Endothelial cell of umbilical vein (primary cell): ENCODE data around the gene PTP4A1. TPM values are rescaled to one million over a fixed set of nuclear protein-coding genes. Genes with fewer than 3 reads are reported as not detected.

Experiments used
- BruUV-seq: library from RNA; stranded (reverse); fragments of 400-500 nt; replicated peaks from 2 replicates; lab custom pipeline; 2021; lab: Mats Ljungman, UMichigan
- CTCF ChIA-PET: fragments of 300-600, 350-600 bp; sonication (Branson Sonifier 250); formaldehyde crosslinking; loops from one replicate; lab custom pipeline; 2021; ENCODE audit warnings: antibody characterized with exemption, inconsistent platforms; lab: Charles Lee
- POLR2A ChIA-PET: fragments of 300-600, 350-600 bp; sonication (Branson Sonifier 250); formaldehyde crosslinking; loops from one replicate; lab custom pipeline; 2021; ENCODE audit warnings: antibody characterized with exemption, inconsistent platforms; lab: Charles Lee
- DNase-seq: peaks from one replicate; pipeline ENCODE4 v3.0.0-alpha.2; 2011; ENCODE audit warnings: low read depth, low spot score
- FAIRE-seq: peaks from 2 replicates; lab custom pipeline; 2011; peaks lifted over from hg19 to GRCh38; lab: Jason Lieb, UNC
- H2AFZ ChIP-seq: 2 replicates; pipeline ENCODE4 v1.6.0; 2012; ENCODE audit warnings: low read depth, low read length, control low read depth, inconsistent platforms
- H3K27ac ChIP-seq: 2 replicates; pipeline ENCODE4 v1.5.1; 2011; ENCODE audit warnings: low read depth, mild to moderate bottlenecking, control low read depth, low read length, moderate library complexity; ENCODE audit not compliant: insufficient read depth
- H3K27me3 ChIP-seq, 2 experiments: 2 replicates each; pipeline versions ENCODE4 v1.6.0 to v1.6.1; 2011; ENCODE audit warnings: low read length in 2 of 2, mixed read lengths in 1 of 2; ENCODE audit not compliant: control insufficient read depth in 2 of 2, insufficient read depth in 2 of 2
- H3K36me3 ChIP-seq, 2 experiments: 2 replicates in 1 of 2; 3 replicates in 1 of 2; pipeline ENCODE4 v1.5.1; 2011; ENCODE audit warnings: low read length in 2 of 2, mild to moderate bottlenecking in 1 of 2, moderate library complexity in 1 of 2; ENCODE audit not compliant: control insufficient read depth in 2 of 2, insufficient read depth in 2 of 2; ENCODE audit errors: extremely low read depth in 1 of 2
- H3K4me1 ChIP-seq: 3 replicates; pipeline ENCODE4 v1.5.1; 2011; ENCODE audit warnings: mild to moderate bottlenecking, low read length; ENCODE audit not compliant: control insufficient read depth, insufficient read depth; ENCODE audit errors: extremely low read depth
- H3K4me2 ChIP-seq: 2 replicates; pipeline ENCODE4 v1.6.1; 2011; ENCODE audit warnings: low read length, control low read depth, mixed read lengths; ENCODE audit not compliant: insufficient read depth
- H3K4me3 ChIP-seq, 3 experiments: fragments of 200-600 bp in 1 of 3; sonication (generic), shearing (Covaris generic) in 1 of 3; replicated peaks in 1 of 3; 2 replicates each; pipeline ENCODE4 v1.5.1; 2011 to 2016; ENCODE audit warnings: control low read depth in 3 of 3, low read length in 3 of 3, mild to moderate bottlenecking in 2 of 3, inconsistent platforms in 1 of 3, low read depth in 1 of 3, moderate library complexity in 1 of 3; ENCODE audit not compliant: insufficient read depth in 1 of 3
- H3K79me2 ChIP-seq: 2 replicates; pipeline ENCODE4 v1.6.0; 2012; ENCODE audit warnings: low read length, inconsistent platforms; ENCODE audit not compliant: control insufficient read depth, insufficient read depth
- H3K9ac ChIP-seq: replicated peaks from 2 replicates; pipeline ENCODE3; 2011; ENCODE audit warnings: low read length, control low read depth; ENCODE audit not compliant: insufficient read depth; ENCODE audit errors: extremely low read depth
- H3K9me1 ChIP-seq: replicated peaks from 3 replicates; pipeline ENCODE4 v1.6.0; 2011; ENCODE audit warnings: mild to moderate bottlenecking, low read length; ENCODE audit not compliant: control insufficient read depth, insufficient read depth; ENCODE audit errors: extremely low read depth
- H3K9me3 ChIP-seq: replicated peaks from 2 replicates; pipeline ENCODE4 v1.5.1; 2012; ENCODE audit warnings: low read length, inconsistent platforms; ENCODE audit not compliant: control insufficient read depth, insufficient read depth
- H4K20me1 ChIP-seq: replicated peaks from 2 replicates; pipeline ENCODE3; 2011; ENCODE audit warnings: mild to moderate bottlenecking, low read length; ENCODE audit not compliant: control insufficient read depth, insufficient read depth; ENCODE audit errors: extremely low read depth
- EZH2 ChIP-seq: IDR thresholded peaks from 2 replicates; pipeline ENCODE4 v1.6.1; 2012; ENCODE audit warnings: borderline replicate concordance, low read depth, mild to moderate bottlenecking, moderate library complexity, low read length, inconsistent platforms; ENCODE audit not compliant: severe bottlenecking
- FOS ChIP-seq: IDR thresholded peaks from 2 replicates; pipeline ENCODE4 v1.6.1; 2011; ENCODE audit warnings: mild to moderate bottlenecking, low read length, moderate library complexity, borderline replicate concordance; ENCODE audit not compliant: insufficient read depth
- GATA2 ChIP-seq: IDR thresholded peaks from 2 replicates; pipeline ENCODE4 v1.7.0; 2011; ENCODE audit warnings: low read depth, mild to moderate bottlenecking, moderate library complexity, mixed read lengths, low read length; ENCODE audit not compliant: insufficient read length, insufficient read depth
- JUN ChIP-seq: IDR thresholded peaks from 2 replicates; pipeline ENCODE4 v1.6.1; 2011; ENCODE audit warnings: borderline replicate concordance, low read depth; ENCODE audit not compliant: insufficient read length, insufficient read depth
- MYC ChIP-seq: IDR thresholded peaks from one replicate; pipeline ENCODE4 v1.6.1; 2011; ENCODE audit warnings: mild to moderate bottlenecking, low read depth, low read length
- POLR2A ChIP-seq: IDR thresholded peaks from 2 replicates; pipeline ENCODE4 v1.6.1; 2012; ENCODE audit warnings: low read depth, mild to moderate bottlenecking, control low read depth, low read length
- POLR2AphosphoS5 ChIP-seq: IDR thresholded peaks from 2 replicates; pipeline ENCODE4 v1.6.1; 2012; ENCODE audit warnings: low read depth, mild to moderate bottlenecking, control low read depth, low read length, moderate library complexity; ENCODE audit not compliant: insufficient read depth
- dilution Hi-C: fragments of 300-500 bp; cut with MboI; formaldehyde crosslinking; loops from one replicate; pipeline ENCODE4 v1.15.0; 2019; ENCODE audit warnings: low sequenced_read_pairs; ENCODE audit not compliant: extremely low pct_ligation_motif_present
- intact Hi-C: fragments of 100-400 bp; cut with micrococcal nuclease; formaldehyde crosslinking; loops from one replicate; pipeline ENCODE4 v1.10.0; 2022
- polyA plus RNA-seq, 4 experiments: library from polyadenylated mRNA; depleted of rRNA in 3 of 4; stranded (reverse) in 3 of 4; unstranded in 1 of 4; fragments of >200 nt; gene quantifications; 2 replicates each; pipeline versions ENCODE4 v1.2.1 to v1.2.3, GENCODE V29; 2011 to 2012; ENCODE audit warnings: missing spikeins in 1 of 4
- small RNA-seq: library from RNA; depleted of rRNA; stranded (forward); fragments of <200 nt; gene quantifications from one replicate; pipeline ENCODE3, GENCODE V24; 2012; ENCODE audit warnings: low replicate concordance, low read depth; ENCODE audit not compliant: insufficient read depth, insufficient read length
- total RNA-seq: library from RNA; stranded (reverse); gene quantifications from 2 replicates; pipeline ENCODE4 v1.2.3, GENCODE V29; 2021
- TF ChIP-seq, protein P1 (sequence below): IDR thresholded peaks from 2 replicates; pipeline ENCODE4 v1.6.1; 2011; ENCODE audit not compliant: insufficient read depth, insufficient read length
- TF ChIP-seq, protein P2 (sequence below), 2 donors: IDR thresholded peaks; 1 replicate in 1 of 2; 2 replicates in 1 of 2; pipeline ENCODE4 v1.5.1; 2011; ENCODE audit warnings: low read length in 2 of 2, mild to moderate bottlenecking in 2 of 2, moderate library complexity in 2 of 2, control low read depth in 1 of 2, inconsistent platforms in 1 of 2, low read depth in 1 of 2; ENCODE audit not compliant: insufficient read depth in 1 of 2; ENCODE audit errors: extremely low read depth in 1 of 2

The PTP4A1 gene
- total and polyA plus RNA-seq, 2 donors (not counting 3 experiments of a cell fraction or from before 2014, with no cell fraction given) = 10.8 to 58.4 TPM

DNA sequence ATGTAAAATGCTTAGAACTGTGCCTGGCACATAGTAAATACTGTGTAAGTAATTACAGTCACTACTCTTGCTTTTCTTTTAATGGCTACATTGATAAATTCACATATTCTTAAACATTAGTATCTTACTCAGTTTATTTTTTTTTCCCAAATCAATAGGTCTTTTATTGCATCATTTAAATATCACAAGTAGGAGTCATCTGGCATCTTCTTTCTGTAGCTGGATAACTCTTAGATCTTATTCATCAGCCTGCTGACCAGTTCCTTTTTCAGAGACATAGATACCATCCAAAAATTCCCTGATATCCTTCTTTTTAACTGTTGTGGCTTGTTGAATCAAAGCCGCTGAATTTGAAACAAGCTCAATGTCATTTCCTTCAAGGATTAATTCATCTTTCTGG is 43.3 kb downstream of the PTP4A1 start:
- peaks cover 5 to 7% of the 10 kb centered on the region in 2 experiments for H3K27me3 ChIP-seq
- no peaks in the 10 kb centered on the region for H3K36me3 ChIP-seq
- H3K79me2 ChIP-seq = no peaks in the 10 kb centered on the region
- no peak overlapping the region for H3K9ac ChIP-seq
- H3K4me3 ChIP-seq = no peak overlapping the region
- H4K20me1 ChIP-seq = no peaks in the 10 kb centered on the region
- H3K4me2 ChIP-seq = no peak overlapping the region
- TF ChIP-seq JUN (no peak), POLR2AphosphoS5 (no peak), POLR2A (no peak), GATA2 (no peak), EZH2 (no peak), MYC (no peak), FOS (no peak)
- TF ChIP-seq, protein P1, sequence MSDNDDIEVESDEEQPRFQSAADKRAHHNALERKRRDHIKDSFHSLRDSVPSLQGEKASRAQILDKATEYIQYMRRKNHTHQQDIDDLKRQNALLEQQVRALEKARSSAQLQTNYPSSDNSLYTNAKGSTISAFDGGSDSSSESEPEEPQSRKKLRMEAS = no peak
- TF ChIP-seq, protein P2, sequence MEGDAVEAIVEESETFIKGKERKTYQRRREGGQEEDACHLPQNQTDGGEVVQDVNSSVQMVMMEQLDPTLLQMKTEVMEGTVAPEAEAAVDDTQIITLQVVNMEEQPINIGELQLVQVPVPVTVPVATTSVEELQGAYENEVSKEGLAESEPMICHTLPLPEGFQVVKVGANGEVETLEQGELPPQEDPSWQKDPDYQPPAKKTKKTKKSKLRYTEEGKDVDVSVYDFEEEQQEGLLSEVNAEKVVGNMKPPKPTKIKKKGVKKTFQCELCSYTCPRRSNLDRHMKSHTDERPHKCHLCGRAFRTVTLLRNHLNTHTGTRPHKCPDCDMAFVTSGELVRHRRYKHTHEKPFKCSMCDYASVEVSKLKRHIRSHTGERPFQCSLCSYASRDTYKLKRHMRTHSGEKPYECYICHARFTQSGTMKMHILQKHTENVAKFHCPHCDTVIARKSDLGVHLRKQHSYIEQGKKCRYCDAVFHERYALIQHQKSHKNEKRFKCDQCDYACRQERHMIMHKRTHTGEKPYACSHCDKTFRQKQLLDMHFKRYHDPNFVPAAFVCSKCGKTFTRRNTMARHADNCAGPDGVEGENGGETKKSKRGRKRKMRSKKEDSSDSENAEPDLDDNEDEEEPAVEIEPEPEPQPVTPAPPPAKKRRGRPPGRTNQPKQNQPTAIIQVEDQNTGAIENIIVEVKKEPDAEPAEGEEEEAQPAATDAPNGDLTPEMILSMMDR (IDR thresholded peaks at IDR 0.05; ENCODE audit: extremely low read depth in 1 of 2, insufficient read depth in 1 of 2, low read depth in 1 of 2, low read length in 2 of 2) = no peak
- ChIA-PET CTCF (no interaction called here), POLR2A (no interaction called here)
- BruUV-seq = no TSS peak
- no peak overlapping the region for H2AFZ ChIP-seq
- no peaks in the 10 kb centered on the region for H3K4me1 ChIP-seq
- no peaks in the 10 kb centered on the region for H3K9me3 ChIP-seq
- FAIRE-seq (no peak), DNase-seq (no peak)
- dilution Hi-C loops (no loop called here), intact Hi-C loops (no loop called here)
- H3K9me1 ChIP-seq = no peaks in the 10 kb centered on the region
- no peak overlapping the region for H3K27ac ChIP-seq

Small RNA genes lying within 50 kb of the gene (small RNA-seq; reads per million reads assigned to genes)
- gene AL513043.1 = not detected

Other genes starting within 250 kb of the PTP4A1 start
- 29.6 and 29.9 TPM in 2 replicates for gene PHF3, start 63.3 kb downstream of the PTP4A1 start, total RNA-seq
- 3.9 and 4.6 TPM in 2 replicates for gene PHF3, start 63.3 kb downstream of the PTP4A1 start, polyA plus RNA-seq